Measurements from ENCODE around the gene OR52D1.

- no peak for TF ChIP-seq POLR2A (IDR thresholded peaks at IDR 0.05; ENCODE audit: low read depth, low read length)
- no peak for TF ChIP-seq POLR2AphosphoS5 (IDR thresholded peaks at IDR 0.05; ENCODE audit: low read depth, low read length)
- no peak for TF ChIP-seq TAF1 (IDR thresholded peaks at IDR 0.05; ENCODE audit: borderline replicate concordance, low read depth, low read length)
These were observed 21.0 kb upstream of the OR52D1 start for GRCh38 chr11:5467527-5467926.
